ENCODE measurements around the gene TNS3.

The TNS3 gene

DNA sequence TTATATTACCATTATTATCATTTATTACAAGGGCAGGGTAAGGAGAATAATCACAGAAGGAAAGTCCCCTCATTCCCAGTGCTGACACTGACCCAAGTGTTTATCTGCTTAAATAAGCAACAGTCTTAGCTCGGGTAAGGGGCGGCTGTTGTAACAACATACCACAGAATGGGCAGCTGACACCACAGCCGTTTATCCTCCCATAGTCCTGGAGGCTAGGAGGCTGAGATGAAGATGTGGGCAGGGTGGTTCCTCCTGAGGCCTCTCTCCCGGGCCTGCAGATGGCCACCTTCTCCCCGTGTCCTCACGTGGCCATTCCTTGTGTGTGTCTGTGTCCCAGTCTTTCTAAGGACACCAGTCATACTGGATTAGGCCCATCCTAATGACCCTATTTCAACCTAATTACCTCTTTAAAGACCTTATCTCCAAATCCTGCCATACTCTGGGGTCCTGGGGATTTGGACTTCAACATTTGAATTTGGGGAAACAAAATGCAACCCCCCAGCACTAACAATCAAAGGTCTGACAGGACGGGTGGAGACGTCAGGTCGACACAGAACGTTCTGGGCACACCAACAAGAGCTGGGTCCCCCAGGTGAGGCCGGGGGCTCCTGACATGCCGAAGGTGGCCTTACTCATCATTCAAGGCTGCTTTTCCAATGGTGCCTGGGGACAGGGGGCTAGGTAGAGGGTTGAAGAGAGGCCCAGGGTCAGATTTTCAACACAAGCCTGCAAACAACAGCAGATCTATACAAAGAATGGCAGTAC, 93.5 kb downstream of the TNS3 start:
- no peak for DNase-seq (ENCODE audit: low spot score)

GRCh38 chr7:47485640-47486435, 96.1 kb downstream of the TNS3 start:
- no peak for DNase-seq (ENCODE audit: low spot score)

DNA sequence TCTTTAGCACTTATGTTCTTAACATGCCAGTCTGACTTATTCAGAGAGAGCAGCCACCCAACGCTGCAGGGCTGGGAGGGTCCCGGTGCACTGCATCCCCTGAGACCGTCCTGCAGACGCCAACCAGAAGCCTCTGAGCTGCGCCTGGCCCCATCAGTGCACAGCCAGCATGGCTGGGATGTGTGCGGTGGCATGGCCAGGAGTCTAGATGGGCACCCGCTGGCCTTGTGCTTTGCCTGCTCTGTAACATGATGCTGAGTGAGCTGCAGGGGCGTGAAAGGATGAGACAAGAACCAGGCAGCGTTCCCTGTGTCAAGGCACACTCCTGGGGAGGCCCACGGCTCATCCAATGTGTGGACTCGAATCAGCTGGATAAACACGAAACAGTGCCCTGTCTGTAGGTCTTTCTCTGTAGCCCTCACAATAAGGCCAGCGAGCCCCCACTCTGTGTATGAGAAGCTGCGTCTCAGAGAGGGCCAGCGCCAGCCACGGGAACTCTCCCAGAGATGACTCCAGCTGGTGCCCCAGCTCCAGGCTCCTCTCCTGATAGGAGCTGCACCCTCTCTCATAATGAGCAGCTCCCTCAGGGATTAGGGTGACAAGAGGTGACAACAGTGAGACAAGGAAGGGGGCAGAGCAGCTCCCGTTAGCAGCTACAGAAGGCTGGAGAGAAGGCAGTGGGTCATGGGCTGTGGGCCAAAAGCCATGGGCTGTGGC, 96.8 kb downstream of the TNS3 start:
- DNase-seq (ENCODE audit: low spot score), result no peak

DNA sequence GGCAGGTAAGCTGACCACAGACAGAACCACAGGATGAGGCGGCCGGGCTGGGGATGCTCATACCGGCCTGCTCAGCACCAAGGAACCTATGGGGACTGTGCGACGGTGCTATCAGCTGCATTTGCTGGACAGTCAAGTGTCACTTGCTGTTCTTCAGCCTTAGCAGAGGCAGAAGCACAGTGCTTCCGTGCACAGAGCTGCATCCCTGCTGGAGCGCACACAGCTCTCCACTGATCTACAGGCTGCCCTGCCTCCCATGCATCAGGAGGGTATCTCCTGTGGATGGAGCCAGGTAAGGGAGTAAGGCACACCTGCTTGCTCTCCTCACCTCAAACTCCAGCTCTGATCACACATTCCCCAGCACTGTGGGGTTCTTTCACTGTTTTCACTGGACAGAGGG, 97.5 kb downstream of the TNS3 start:
- DNase-seq (ENCODE audit: low spot score), result no peak

DNA sequence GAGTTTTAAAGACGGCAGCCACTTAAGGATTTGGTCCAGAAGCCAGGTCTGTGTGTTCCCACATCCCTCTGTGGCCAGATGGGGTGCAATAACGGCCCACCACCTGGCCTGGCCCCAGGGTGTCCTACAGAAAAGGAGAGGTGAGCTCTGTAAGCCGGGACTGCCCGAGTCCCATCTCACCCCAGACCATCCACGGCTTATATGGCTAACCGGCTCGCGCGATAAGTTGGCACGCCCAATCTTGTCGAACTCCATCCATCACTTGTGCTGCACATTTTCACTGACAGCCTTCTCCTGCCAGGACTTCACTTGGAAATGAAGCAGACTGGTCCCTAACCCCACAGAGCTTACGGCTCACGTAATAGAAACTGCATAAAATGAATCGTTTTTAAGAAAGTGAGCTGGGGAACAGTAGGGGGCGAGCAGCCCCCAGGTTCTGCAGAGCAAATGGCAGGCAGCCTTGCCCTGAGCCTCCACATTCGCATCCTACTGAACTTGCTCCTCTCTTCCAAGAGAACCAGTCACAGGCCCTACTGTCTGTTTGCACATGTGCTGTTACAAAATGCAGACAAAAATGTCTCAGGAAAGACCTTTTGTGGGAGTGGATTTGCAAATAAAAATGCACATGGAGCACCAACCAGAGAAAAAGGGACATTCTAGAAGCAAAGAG, 98.2 kb downstream of the TNS3 start:
- no peak for DNase-seq (ENCODE audit: low spot score)

DNA sequence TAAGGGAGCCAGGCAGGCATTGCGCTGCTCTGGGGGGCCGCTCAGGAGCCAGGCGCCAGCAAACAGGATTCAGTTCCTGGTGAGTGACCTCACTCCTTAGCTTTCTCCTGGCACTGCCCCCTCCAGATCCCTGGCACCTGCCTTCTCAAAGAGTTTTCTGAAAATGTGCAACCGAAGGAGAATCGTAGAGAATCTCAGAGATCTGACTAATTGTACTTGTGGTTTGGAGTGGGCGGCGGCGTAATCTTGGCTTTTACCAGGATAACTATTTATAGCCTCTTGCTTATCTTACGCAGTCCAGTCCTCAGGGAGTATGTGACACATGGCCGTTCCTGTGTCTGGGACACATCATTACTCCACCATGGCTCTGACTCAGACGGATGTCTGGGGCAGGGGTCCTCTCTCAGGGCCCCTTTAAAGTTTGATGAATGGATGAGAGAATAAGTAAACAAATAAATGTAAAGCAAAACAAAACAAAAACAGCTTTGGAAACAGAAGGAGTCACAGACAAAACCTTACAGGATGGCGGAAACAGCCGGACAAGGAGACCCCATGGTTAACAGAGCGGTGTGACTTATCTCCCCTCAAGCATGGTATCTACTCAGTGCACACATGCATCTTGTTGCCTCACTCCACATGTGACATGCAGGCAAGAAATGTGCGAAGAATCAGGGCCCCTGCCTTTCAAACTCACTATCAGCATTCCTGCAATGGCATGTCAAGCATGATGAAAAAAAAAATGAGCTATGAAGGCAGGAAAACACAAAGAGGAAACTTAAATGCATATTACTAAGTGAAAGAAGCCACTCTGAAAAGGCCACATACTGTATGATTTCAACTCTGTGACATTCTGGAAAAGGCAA, 99.7 kb downstream of the TNS3 start:
- peak; percentile 78 for DNase-seq (ENCODE audit: low spot score)

DNA sequence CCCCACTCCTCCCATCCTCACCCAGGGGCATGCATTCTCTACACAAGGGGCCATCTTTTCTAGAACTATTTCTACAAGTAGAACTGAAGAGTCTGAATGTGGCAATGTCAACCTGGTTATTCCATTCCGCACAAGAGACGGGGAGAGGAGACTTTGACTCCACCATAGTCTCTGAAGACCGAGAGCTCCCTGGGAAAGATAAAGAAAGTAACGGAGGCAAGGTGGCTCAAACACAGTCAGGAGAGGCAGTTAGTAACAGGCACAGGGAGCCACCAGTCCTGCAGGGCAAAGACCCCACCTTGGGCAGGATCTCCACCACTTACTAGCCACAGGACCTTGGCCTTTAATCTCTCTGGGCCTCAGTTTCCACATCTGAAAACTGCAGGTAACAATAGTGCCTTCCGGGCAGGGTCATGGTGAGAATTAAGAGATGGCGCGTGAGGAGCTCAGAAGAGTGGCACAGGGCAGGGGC, 100.3 kb downstream of the TNS3 start:
- no peak for DNase-seq (ENCODE audit: low spot score)

DNA sequence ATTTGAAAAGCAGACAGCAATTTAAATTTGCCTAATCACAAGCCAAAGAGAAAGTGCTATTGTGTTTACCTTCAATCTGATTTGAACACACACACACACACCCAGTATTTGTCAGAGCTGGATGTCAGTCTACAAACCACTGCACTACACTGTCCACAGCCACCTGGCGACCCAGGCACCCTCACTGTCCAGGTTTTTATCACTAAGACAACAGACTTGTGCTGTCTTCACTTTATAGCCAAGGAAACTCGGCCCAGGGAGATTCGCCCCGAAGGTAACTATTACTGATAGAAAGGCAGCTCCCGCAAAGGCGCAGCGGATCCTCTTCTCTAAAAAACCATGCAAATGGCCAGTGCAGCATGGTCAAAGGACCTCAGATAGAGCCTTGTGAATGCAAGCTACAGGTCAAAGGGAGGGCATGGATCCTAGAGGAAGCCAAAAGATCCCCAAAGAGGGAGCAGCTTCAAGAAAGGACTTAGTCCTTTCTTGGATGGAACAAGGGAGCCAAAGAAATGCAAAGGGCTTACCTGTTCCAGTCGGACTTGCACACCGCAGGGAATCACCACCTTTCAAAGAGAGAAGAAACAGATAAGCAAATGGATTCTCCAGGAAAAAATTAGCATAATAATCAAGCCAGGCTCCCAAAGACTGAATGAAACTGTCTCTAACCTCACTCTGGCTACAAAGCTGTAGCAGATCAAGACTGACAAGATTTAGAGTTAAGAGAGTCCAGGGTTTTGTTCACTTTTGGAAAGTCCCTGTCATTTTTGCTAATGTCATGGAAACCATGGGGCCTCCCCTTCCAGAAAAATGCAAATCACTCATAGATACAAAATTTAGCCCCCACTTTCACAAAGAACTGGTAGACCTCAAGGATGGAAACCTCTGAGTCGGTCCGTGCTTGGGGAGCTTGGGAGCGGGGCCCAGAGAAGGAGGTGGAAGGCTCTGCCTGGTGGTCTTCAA, 101.1 kb downstream of the TNS3 start:
- no peak for DNase-seq (ENCODE audit: low spot score)

- DNase-seq (ENCODE audit: low spot score), result no peak
Measured at GRCh38 chr7:47479821-47480575, 101.9 kb downstream of the TNS3 start.

DNA sequence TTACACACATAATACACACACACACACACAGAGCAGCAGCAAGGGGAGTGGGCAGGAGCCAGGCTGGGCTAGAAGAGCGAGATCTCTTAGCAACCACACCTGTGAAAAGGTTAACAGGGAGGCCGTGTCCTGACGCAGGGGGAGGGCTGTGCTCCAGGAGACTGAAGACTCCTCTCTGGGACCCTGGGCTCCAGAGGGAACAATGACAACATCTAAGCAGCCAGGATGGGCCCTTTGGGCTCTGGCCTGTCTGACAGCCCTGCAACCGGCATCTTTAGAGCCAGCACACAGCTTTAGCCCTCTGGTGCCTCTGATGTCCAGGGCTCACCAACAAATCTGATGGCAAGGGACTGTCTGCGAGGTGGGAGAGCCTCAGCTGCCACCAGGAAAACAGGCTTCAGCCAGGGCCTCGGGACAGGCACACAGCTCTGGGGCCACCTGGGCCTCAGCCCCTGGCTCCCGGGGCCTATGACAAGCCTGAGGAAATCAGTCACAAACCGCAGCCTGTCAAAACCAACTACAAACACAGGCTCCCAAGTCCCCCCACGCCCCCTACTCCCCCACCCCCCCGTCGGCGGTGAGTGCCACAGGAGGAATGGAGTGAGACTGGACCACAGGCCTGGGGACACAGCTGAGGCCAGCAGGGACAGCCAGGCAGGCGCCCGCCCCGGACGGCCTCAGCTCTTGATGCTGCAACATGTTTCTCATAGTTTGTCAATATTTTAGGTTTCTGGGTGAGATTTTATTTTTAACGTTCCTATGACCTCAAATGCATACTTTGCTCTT, 102.8 kb downstream of the TNS3 start:
- no peak for DNase-seq (ENCODE audit: low spot score)

GRCh38 chr7:47478017-47478344, 103.9 kb downstream of the TNS3 start:
- DNase-seq (ENCODE audit: low spot score), result no peak

DNA sequence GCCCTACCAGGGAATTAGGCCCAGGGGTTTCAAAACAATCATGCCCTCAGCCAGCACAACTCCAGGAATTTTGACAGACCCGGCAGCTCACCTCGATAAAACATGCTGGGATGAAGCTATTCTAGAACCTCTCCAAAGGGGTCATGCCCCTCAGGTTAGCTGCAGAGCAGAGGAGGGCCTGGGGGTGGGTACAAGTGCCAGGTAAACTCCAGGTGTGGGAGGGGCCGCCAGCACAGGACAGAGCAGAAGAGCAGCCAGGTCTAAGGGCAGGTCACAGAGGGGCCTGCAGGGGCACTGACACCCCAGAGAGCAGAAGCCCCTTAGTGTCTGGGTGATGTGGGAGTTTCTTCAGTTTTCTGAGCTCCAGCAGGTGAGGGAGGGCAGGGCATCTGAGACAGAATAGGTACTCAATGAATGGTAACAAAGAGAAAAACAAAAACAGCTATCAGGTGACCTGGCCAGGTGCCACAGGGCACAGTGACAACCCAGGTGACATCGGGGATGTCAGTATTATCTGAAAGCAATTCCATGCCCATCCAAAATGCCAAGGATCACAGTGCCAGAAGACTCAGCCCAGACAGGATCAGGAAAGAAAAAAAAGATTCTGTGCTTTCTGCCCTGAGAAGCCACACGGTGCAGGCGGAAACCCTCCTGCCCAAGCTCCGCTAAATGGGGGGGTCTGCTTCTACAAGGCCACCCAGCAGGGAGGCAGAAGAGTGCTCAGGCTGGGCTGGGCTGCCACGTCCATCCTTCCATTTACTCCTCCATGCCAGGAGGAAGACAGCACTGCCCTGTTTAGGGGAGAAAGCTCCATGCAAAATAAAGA, 104.5 kb downstream of the TNS3 start:
- DNase-seq (ENCODE audit: low spot score), result no peak

DNA sequence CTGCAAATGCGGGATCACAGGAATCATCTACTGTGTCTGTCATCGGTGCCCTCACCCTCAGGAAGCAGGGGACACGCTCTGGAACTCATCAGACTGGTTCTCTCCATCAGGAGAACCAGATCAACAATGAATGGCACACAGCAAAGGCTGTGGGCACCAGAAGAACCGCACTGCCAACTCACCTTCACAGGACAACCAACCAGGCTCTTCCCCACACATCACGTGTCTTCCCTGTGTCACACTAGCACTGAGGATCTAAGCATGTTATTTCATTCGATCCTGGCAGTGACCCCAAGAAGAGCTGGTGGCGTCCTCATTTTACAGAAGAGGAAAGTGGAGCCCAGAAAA, 106.1 kb downstream of the TNS3 start:
- no peak for DNase-seq (ENCODE audit: low spot score)

GRCh38 chr7:47474937-47475879, 106.7 kb downstream of the TNS3 start:
- no peak for DNase-seq (ENCODE audit: low spot score)

- DNase-seq (ENCODE audit: low spot score), result no peak
Measured at GRCh38 chr7:47474211-47474936, 107.5 kb downstream of the TNS3 start.

Measured in SK-N-DZ (cell line).